HG03045 (cell line): Measurements from ENCODE around the gene GLI1.
"Not testable (repeated sequence)": the region's sequence is repeated elsewhere in the genome, so short reads cannot be mapped to it uniquely, and the experiment has no call there.

Experiments
- ATAC-seq: cut with Tn5 transposase; IDR thresholded peaks from one replicate; pipeline ENCODE4 v1.9.1; 2021; ENCODE audit warnings: mild to moderate bottlenecking, moderate library complexity; ENCODE audit not compliant: unreplicated experiment

Gene GLI1

GRCh38 chr12:57459750-57460467, at the start of gene GLI1:
TSS of gene GLI1 (plus strand) at chr12:57459785. CDS start at chr12:57463692, 3,907 bp downstream.
- no peak for ATAC-seq

DNA sequence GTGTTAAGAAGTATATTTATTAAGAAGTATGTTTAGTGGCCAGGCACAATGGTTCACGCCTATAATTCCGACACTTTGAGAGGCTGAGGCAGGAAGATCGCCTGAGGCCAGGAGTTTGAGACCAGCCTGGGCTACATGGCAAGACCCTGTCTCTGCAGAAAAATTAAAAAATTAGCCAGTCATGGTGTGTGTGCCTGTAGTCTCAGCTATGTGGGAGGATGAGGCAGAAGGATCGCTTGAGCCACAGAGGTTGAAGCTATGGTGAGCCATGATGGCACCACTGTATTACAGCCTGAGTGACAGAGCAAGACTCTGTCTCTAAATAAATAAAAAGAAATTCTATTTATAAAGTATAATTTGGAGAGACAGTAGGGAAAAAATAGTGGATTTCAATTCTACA, 49.1 kb upstream of the GLI1 start:
- ATAC-seq = no peak

DNA sequence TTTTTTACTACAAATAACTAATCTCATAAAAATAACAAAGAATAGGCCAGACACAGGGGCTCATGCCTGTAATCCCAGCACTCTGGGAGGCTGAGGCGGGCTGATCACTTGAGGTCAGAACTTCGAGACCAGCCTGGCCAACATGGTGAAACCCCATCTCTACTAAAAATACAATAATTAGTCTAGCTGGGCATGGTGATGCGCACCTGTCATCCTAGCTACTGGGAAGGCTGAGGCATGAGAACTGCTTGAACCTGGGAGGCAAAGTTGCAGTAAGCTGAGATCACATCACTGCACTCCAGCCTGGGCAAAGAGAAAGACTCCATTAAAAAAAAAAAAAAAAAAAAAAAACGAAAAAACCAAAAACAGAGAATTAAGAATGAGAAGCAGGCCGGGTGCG, 45.4 kb upstream of the GLI1 start:
- ATAC-seq = not testable (repeated sequence)

GRCh38 chr12:57415088-57415487, 44.5 kb upstream of the GLI1 start:
- ATAC-seq = no peak

DNA sequence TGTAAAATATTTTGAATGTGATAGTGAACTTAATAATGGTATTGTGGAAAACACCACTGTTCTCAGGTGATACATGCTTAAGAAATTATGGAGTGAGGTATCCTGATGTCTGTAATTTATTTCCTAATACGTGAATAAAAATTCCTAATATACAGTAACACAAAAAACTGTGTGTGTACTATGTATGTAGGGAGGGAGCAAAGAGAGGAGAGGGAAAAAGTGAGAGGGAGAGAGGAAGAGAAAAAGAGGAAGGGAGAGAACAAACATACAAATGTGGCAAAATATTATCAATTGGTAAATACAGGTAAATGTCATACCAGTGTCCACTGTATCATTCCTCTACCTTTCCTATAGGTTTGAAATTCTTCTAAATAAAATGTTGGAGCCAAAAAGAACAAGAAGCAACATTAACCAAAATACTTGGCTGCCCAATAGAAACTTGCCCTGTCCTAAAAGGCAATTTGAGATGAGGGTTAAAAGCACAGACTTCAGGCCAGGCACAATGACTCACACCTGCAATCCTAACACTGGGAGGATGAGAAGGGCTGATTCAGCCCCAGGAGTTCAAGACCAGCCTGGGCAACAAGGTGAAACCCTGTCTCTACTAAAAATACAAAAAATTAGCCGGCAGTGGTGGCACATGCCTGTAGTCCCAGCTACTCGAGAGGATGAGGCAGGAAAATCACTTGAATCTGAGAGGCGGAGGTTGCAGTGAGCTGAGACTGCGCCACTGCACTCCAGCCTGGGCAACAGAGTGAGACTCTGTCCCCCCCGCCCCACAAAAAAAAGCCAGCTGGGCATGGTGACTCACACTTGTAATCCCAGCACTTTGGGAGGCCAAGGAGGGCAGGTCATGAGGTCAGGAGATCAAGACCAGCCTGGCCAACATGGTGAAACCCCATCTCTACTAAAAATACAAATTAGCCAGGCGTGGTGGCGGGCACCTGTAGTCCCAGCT, 43.3 kb upstream of the GLI1 start:
- no peak for ATAC-seq

DNA sequence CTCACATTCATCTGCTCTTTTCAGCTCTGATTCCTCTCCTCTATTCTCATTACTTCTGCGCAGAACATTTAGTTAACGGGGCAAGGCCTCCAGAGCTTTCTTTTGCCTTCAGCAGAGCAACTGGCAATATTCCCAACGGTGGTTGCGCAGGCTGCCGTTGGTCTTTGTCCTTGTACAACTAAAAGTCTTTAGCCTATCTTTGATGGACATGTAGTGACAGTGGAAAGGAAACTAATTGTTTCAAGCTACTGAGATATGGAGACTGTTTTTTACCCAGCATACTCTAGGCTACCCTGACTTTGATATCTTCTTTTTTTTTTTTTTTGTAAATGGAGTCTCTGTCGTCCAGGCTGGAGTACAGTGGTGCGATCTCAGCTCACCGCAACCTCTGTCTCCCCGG, 41.3 kb upstream of the GLI1 start:
- ATAC-seq = no peak

GRCh38 chr12:57419495-57419894, 40.1 kb upstream of the GLI1 start:
- ATAC-seq = no peak

- no peak for ATAC-seq
Measured at GRCh38 chr12:57420482-57420881, 39.1 kb upstream of the GLI1 start.

- ATAC-seq = not testable (repeated sequence)
Measured at GRCh38 chr12:57426948-57427347, 32.6 kb upstream of the GLI1 start.

- ATAC-seq = no peak
Measured at GRCh38 chr12:57428965-57429364, 30.6 kb upstream of the GLI1 start.

DNA sequence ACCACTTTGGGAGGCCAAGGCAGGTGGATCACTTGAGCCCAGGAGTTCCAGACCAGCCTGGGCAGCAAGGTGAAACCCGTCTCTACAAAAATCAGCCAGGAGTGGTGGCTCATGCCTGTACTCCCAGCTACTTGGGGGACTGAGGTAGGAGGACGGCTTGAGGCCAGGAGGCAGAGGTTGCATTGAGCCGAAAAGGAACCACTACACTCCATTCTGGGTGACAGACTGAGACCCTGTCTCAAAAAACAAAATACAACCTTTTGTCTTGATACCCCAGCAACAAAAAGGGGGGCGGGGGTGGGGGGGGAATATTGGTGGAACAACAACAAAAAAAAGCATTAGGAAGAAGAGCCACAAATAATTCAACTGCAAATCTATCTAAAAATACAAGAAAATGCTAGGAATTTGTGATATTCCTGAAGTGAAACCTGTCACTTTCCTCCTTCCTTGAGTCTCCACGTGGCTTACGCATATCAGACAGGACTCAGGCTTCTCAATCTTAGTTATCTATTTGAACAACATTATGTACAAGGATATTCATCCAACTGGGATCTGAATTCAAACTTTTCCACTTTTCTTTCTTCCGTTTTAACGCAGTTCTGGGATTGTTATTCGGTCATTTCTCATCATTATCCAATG, 30.0 kb upstream of the GLI1 start:
- no peak for ATAC-seq

GRCh38 chr12:57430112-57430930, 29.3 kb upstream of the GLI1 start:
- peak; percentile 60 for ATAC-seq

- ATAC-seq = peak; percentile 94
Measured at GRCh38 chr12:57430931-57431566, 28.5 kb upstream of the GLI1 start, which contains the start of gene R3HDM2. TSS of gene R3HDM2 (minus strand) at chr12:57431043. CDS start at chr12:57310428, 120,615 bp downstream.

DNA sequence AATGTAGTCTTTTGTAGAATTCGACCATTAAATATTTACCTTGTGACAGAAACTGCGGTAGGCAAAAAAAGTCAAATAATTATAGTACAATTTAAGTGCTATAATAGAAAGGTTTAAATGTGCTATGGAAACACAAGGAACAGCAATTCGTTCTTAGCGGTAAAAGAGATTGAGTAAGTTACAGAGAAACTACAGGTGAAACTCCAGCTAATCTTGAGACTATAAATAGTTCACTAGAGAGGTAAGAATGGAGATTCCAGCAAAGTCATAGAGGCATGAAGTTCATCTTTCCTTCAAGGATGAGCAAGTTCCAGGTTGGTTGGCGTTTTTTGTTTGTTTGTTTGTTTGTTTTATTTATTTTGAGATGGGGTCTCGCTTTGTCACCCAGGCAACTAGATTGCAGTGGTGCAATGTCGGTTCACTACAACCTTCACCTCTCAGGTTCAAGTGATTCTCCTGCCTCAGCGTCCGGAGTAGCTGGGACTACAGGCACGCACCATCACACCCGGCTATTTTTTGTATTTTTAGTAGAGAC, 27.9 kb upstream of the GLI1 start:
- no peak for ATAC-seq

- no peak for ATAC-seq
Measured at GRCh38 chr12:57433370-57433769, 26.2 kb upstream of the GLI1 start.

DNA sequence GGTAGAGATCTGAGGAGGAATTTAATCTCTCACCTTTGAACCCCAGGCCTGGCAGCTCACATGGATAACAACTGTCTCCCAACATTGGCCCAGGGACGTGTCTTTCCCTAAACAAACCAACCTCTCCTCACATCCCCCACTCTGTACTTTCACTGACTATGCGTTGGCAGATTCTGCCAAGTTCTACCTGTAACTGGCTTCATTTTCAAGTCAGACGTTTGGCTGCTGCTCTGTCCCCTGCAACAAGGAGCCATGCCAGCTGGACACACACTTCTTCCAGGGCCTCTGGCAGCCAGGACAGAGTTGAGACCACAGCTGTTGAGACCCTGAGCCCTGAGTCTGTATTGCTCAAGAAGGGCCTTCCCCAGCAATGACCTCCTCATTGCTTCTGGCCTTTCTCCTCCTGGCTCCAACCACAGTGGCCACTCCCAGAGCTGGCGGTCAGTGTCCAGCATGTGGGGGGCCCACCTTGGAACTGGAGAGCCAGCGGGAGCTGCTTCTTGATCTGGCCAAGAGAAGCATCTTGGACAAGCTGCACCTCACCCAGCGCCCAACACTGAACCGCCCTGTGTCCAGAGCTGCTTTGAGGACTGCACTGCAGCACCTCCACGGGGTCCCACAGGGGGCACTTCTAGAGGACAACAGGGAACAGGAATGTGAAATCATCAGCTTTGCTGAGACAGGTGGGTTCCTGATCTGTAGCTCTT, 24.9 kb upstream of the GLI1 start, which contains the start of gene INHBC:
Gene INHBC (plus strand): TSS at position 268 of the 707 bp plus-strand sequence. CDS start 103 bp downstream, at position 371.
- ATAC-seq = no peak

GRCh38 chr12:57435293-57435692, 24.3 kb upstream of the GLI1 start:
- ATAC-seq = no peak

GRCh38 chr12:57438400-57438799, 21.2 kb upstream of the GLI1 start:
- ATAC-seq = no peak

DNA sequence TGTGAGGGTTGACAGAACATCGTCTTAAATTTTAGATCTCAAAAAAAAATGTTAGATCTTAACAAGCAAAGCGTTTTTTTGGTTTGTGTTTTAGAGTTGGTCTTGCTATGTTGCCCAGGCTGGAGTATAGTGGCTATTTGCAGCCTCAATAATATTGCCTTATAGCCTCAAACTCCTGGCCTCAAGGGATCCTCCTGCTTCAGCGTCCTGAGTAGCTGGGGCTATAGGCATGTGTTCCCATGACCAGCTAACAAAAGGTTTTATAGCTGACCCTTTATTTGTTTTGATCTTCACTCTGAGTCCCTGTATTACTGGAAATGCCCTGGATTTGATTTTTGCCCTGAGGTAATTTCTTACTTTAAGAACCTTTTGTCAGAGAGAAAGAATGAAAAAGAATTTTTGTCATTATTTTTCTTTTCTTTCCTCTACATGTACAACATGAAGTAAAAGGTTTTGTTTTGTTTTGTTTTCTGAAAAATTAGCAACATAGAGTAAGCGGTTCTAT, 19.8 kb upstream of the GLI1 start:
- no peak for ATAC-seq
